ENCODE data around the gene KANSL1.
"Not testable (repeated sequence)": the region's sequence is repeated elsewhere in the genome, so short reads cannot be mapped to it uniquely, and the experiment has no call there.

KANSL1 gene

GRCh38 chr17:46025060-46025459, 168.2 kb downstream of the KANSL1 start:
- no peak overlapping the region for H3K9ac ChIP-seq (ENCODE audit: low read length)
- no peaks in the 10 kb centered on the region for H4K20me1 ChIP-seq (ENCODE audit: insufficient read depth, low read length)
- no peaks in the 10 kb centered on the region for H3K9me3 ChIP-seq (replicated peaks; ENCODE audit: insufficient read depth, low read length)
- H3K9me2 ChIP-seq (replicated peaks; ENCODE audit: insufficient read depth, low read length): no peaks in the 10 kb centered on the region
- H3K27ac ChIP-seq (ENCODE audit: low read length): no peak overlapping the region
- H3K4me3 ChIP-seq (ENCODE audit: low read length): no peak overlapping the region
- no peaks in the 10 kb centered on the region for H3K79me2 ChIP-seq (ENCODE audit: low read length)
- no peak for DNase-seq
- TF ChIP-seq EZH2phosphoT487 (IDR thresholded peaks at IDR 0.05; ENCODE audit: low read length) (no peak), EZH2 (optimal IDR thresholded peaks at IDR 0.05; ENCODE audit: low read depth, low read length) (no peak), CTCF (IDR thresholded peaks at IDR 0.05; ENCODE audit: low read length) (no peak)
- H2AFZ ChIP-seq (ENCODE audit: low read length): no peak overlapping the region
- no peak overlapping the region for H3K4me2 ChIP-seq (ENCODE audit: low read depth, low read length)
- no peaks in the 10 kb centered on the region for H3K27me3 ChIP-seq (replicated peaks; ENCODE audit: insufficient read depth, low read length)
- H3K4me1 ChIP-seq (ENCODE audit: low read length): no peaks in the 10 kb centered on the region
- H3F3A ChIP-seq (ENCODE audit: insufficient read depth, low read length): no peaks in the 10 kb centered on the region
- H3K36me3 ChIP-seq (replicated peaks; ENCODE audit: insufficient read depth, low read length): no peaks in the 10 kb centered on the region

GRCh38 chr17:46024590-46024989, 168.6 kb downstream of the KANSL1 start:
- Histone ChIP-seq H3K79me2 (ENCODE audit: low read length) (no peaks in the 10 kb centered on the region), H3K4me1 (ENCODE audit: low read length) (no peaks in the 10 kb centered on the region), H3K9me2 (replicated peaks; ENCODE audit: insufficient read depth, low read length) (no peaks in the 10 kb centered on the region), H3K9ac (ENCODE audit: low read length) (no peak overlapping the region), H3K27me3 (replicated peaks; ENCODE audit: insufficient read depth, low read length) (no peaks in the 10 kb centered on the region), H3K36me3 (replicated peaks; ENCODE audit: insufficient read depth, low read length) (no peaks in the 10 kb centered on the region), H3F3A (ENCODE audit: insufficient read depth, low read length) (no peaks in the 10 kb centered on the region), H4K20me1 (ENCODE audit: insufficient read depth, low read length) (no peaks in the 10 kb centered on the region), H2AFZ (ENCODE audit: low read length) (no peak overlapping the region), H3K9me3 (replicated peaks; ENCODE audit: insufficient read depth, low read length) (no peaks in the 10 kb centered on the region), H3K4me2 (ENCODE audit: low read depth, low read length) (no peak overlapping the region), H3K4me3 (ENCODE audit: low read length) (no peak overlapping the region), H3K27ac (ENCODE audit: low read length) (no peak overlapping the region)
- no peak for DNase-seq
- TF ChIP-seq CTCF (IDR thresholded peaks at IDR 0.05; ENCODE audit: low read length): no peak
- TF ChIP-seq EZH2phosphoT487 (IDR thresholded peaks at IDR 0.05; ENCODE audit: low read length): no peak
- TF ChIP-seq EZH2 (optimal IDR thresholded peaks at IDR 0.05; ENCODE audit: low read depth, low read length): no peak

DNA sequence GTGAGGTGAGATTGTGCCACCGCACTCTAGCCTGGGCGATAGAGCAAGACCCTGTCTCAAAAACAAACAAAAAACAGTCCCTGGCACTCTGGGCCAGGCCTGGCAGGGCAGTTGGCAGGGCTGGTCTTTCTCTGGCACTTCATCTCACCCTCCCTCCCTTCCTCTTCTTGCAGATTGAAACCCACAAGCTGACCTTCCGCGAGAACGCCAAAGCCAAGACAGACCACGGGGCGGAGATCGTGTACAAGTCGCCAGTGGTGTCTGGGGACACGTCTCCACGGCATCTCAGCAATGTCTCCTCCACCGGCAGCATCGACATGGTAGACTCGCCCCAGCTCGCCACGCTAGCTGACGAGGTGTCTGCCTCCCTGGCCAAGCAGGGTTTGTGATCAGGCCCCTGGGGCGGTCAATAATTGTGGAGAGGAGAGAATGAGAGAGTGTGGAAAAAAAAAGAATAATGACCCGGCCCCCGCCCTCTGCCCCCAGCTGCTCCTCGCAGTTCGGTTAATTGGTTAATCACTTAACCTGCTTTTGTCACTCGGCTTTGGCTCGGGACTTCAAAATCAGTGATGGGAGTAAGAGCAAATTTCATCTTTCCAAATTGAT, 169.3 kb downstream of the KANSL1 start:
- H4K20me1 ChIP-seq (ENCODE audit: insufficient read depth, low read length): no peaks in the 10 kb centered on the region
- H3K36me3 ChIP-seq (replicated peaks; ENCODE audit: insufficient read depth, low read length): no peaks in the 10 kb centered on the region
- TF ChIP-seq EZH2phosphoT487 (IDR thresholded peaks at IDR 0.05; ENCODE audit: low read length) (no peak), CTCF (IDR thresholded peaks at IDR 0.05; ENCODE audit: low read length) (no peak), EZH2 (optimal IDR thresholded peaks at IDR 0.05; ENCODE audit: low read depth, low read length) (no peak)
- H3K4me2 ChIP-seq (ENCODE audit: low read depth, low read length): no peak overlapping the region
- no peak for DNase-seq
- H3K9me3 ChIP-seq (replicated peaks; ENCODE audit: insufficient read depth, low read length): no peaks in the 10 kb centered on the region
- H3K9ac ChIP-seq (ENCODE audit: low read length): no peak overlapping the region
- H3K4me3 ChIP-seq (ENCODE audit: low read length): no peak overlapping the region
- H3K27ac ChIP-seq (ENCODE audit: low read length): no peak overlapping the region
- H3K9me2 ChIP-seq (replicated peaks; ENCODE audit: insufficient read depth, low read length): no peaks in the 10 kb centered on the region
- H3K4me1 ChIP-seq (ENCODE audit: low read length): no peaks in the 10 kb centered on the region
- no peaks in the 10 kb centered on the region for H3K79me2 ChIP-seq (ENCODE audit: low read length)
- H3K27me3 ChIP-seq (replicated peaks; ENCODE audit: insufficient read depth, low read length): no peaks in the 10 kb centered on the region
- H3F3A ChIP-seq (ENCODE audit: insufficient read depth, low read length): no peaks in the 10 kb centered on the region
- no peak overlapping the region for H2AFZ ChIP-seq (ENCODE audit: low read length)

- H3F3A ChIP-seq (ENCODE audit: insufficient read depth, low read length); H3K4me2 ChIP-seq (ENCODE audit: low read depth, low read length); H3K79me2 ChIP-seq (ENCODE audit: low read length); H3K27me3 ChIP-seq (replicated peaks; ENCODE audit: insufficient read depth, low read length); H3K36me3 ChIP-seq (replicated peaks; ENCODE audit: insufficient read depth, low read length); H3K27ac ChIP-seq (ENCODE audit: low read length); DNase-seq; H3K4me1 ChIP-seq (ENCODE audit: low read length); H4K20me1 ChIP-seq (ENCODE audit: insufficient read depth, low read length); H3K9me2 ChIP-seq (replicated peaks; ENCODE audit: insufficient read depth, low read length); H3K4me3 ChIP-seq (ENCODE audit: low read length); H3K9me3 ChIP-seq (replicated peaks; ENCODE audit: insufficient read depth, low read length); H2AFZ ChIP-seq (ENCODE audit: low read length); H3K9ac ChIP-seq (ENCODE audit: low read length): not testable (repeated sequence)
Observed at GRCh38 chr17:46023366-46023765, 169.9 kb downstream of the KANSL1 start.
